H9 (cell line): ENCODE measurements around the gene AKR1D1. TPM values are rescaled to one million over a fixed set of nuclear protein-coding genes. Genes with fewer than 3 reads are reported as not detected.
"Not testable (repeated sequence)": the region's sequence is repeated elsewhere in the genome, so short reads cannot be mapped to it uniquely, and the experiment has no call there.

ENCODE experiments used
- DNase-seq: peaks from one replicate; pipeline ENCODE4 v3.0.0-alpha.2; 2017
- H2AFZ ChIP-seq: one replicate; pipeline ENCODE4 v1.6.1; 2013; ENCODE audit warnings: mild to moderate bottlenecking, low read length, control low read depth, moderate library complexity
- H2AK5ac ChIP-seq: 2 replicates; pipeline ENCODE4 v1.6.1; 2013; ENCODE audit warnings: low read length, control low read depth, mixed read lengths; ENCODE audit not compliant: insufficient read length
- H2BK120ac ChIP-seq: one replicate; pipeline ENCODE4 v1.6.1; 2013; ENCODE audit warnings: low read depth, mild to moderate bottlenecking, low read length, control low read depth, inconsistent platforms; ENCODE audit not compliant: poor library complexity, severe bottlenecking
- H2BK12ac ChIP-seq: 2 replicates; pipeline ENCODE4 v1.6.1; 2013; ENCODE audit warnings: low read length, control low read depth, mixed read lengths, low read depth; ENCODE audit not compliant: insufficient read length
- H2BK15ac ChIP-seq: 2 replicates; pipeline ENCODE4 v1.6.1; 2013; ENCODE audit warnings: low read depth, low read length, control low read depth
- H2BK20ac ChIP-seq: one replicate; pipeline ENCODE4 v1.6.1; 2013; ENCODE audit warnings: low read depth, mild to moderate bottlenecking, low read length, control low read depth, inconsistent platforms; ENCODE audit not compliant: poor library complexity, severe bottlenecking
- H2BK5ac ChIP-seq: 2 replicates; pipeline ENCODE4 v1.6.1; 2013; ENCODE audit warnings: low read length, control low read depth, mixed read lengths; ENCODE audit not compliant: insufficient read length
- H3K14ac ChIP-seq: 2 replicates; pipeline ENCODE4 v1.6.1; 2013; ENCODE audit warnings: low read length, control low read depth; ENCODE audit not compliant: insufficient read depth
- H3K18ac ChIP-seq: 2 replicates; pipeline ENCODE4 v1.6.1; 2013; ENCODE audit warnings: low read depth, mild to moderate bottlenecking, mixed read lengths, low read length, control low read depth; ENCODE audit not compliant: insufficient read length
- H3K23ac ChIP-seq: 2 replicates; pipeline ENCODE4 v1.6.1; 2013; ENCODE audit warnings: low read length, control low read depth, mixed read lengths, low read depth; ENCODE audit not compliant: insufficient read length
- H3K23me2 ChIP-seq: 2 replicates; pipeline ENCODE4 v1.6.1; 2013; ENCODE audit warnings: low read depth, mild to moderate bottlenecking, mixed read lengths, low read length, control low read depth; ENCODE audit not compliant: insufficient read length, poor library complexity, severe bottlenecking
- H3K27ac ChIP-seq: 2 replicates; pipeline ENCODE4 v1.5.1; 2013; ENCODE audit warnings: low read length, control low read depth, mixed read lengths, low read depth; ENCODE audit not compliant: insufficient read length
- H3K27me3 ChIP-seq: 2 replicates; pipeline ENCODE4 v1.6.1; 2013; ENCODE audit warnings: low read length, control low read depth, inconsistent platforms; ENCODE audit not compliant: insufficient read depth
- H3K4ac ChIP-seq: 2 replicates; pipeline ENCODE4 v1.6.1; 2013; ENCODE audit warnings: low read depth, mild to moderate bottlenecking, control low read depth, inconsistent platforms, low read length, moderate library complexity
- H3K4me1 ChIP-seq: 2 replicates; pipeline ENCODE4 v1.6.1; 2013; ENCODE audit warnings: low read length, control low read depth, inconsistent platforms; ENCODE audit not compliant: insufficient read depth
- H3K4me2 ChIP-seq: 2 replicates; pipeline ENCODE4 v1.6.1; 2013; ENCODE audit warnings: low read length, control low read depth, mixed read lengths; ENCODE audit not compliant: insufficient read length, insufficient read depth
- H3K56ac ChIP-seq: 2 replicates; pipeline ENCODE4 v1.6.1; 2013; ENCODE audit warnings: low read depth, mild to moderate bottlenecking, mixed read lengths, low read length, control low read depth; ENCODE audit not compliant: insufficient read length
- H3K79me1 ChIP-seq: 2 replicates; pipeline ENCODE4 v1.6.1; 2013; ENCODE audit warnings: low read depth, mild to moderate bottlenecking, moderate library complexity, low read length, control low read depth, inconsistent platforms; ENCODE audit not compliant: insufficient read depth, poor library complexity, severe bottlenecking
- H3K79me2 ChIP-seq: 2 replicates; pipeline ENCODE4 v1.6.1; 2013; ENCODE audit warnings: low read length, control low read depth, inconsistent platforms; ENCODE audit not compliant: insufficient read depth
- H3K9ac ChIP-seq: 2 replicates; pipeline ENCODE4 v1.6.1; 2013; ENCODE audit warnings: low read length, control low read depth, mixed read lengths; ENCODE audit not compliant: insufficient read length; ENCODE audit errors: extremely low read depth
- H3K9me3 ChIP-seq: one replicate; pipeline ENCODE4 v1.6.1; 2013; ENCODE audit warnings: low read depth, low read length, inconsistent platforms; ENCODE audit not compliant: control insufficient read depth
- H3T11ph ChIP-seq: one replicate; pipeline ENCODE4 v1.6.1; 2013; ENCODE audit warnings: mild to moderate bottlenecking, low read length, control low read depth, inconsistent platforms
- H4K20me1 ChIP-seq: one replicate; pipeline ENCODE4 v1.6.1; 2013; ENCODE audit not compliant: control insufficient read depth, insufficient read length, insufficient read depth
- H4K5ac ChIP-seq: 2 replicates; pipeline ENCODE4 v1.6.1; 2013; ENCODE audit warnings: low read depth, mild to moderate bottlenecking, mixed read lengths, low read length, control low read depth; ENCODE audit not compliant: insufficient read length
- H4K8ac ChIP-seq: replicated peaks from 2 replicates; pipeline ENCODE4 v1.6.1; 2013; ENCODE audit warnings: low read length, control low read depth, mixed read lengths, low read depth; ENCODE audit not compliant: insufficient read length
- H4K91ac ChIP-seq: 2 replicates; pipeline ENCODE4 v1.6.1; 2013; ENCODE audit warnings: low read depth, mild to moderate bottlenecking, moderate library complexity, mixed read lengths, low read length, control low read depth; ENCODE audit not compliant: insufficient read length
- H3K27ac Mint-ChIP-seq, 3 experiments: 2 replicates in 2 of 3; 3 replicates in 1 of 3; pipeline ENCODE4 v1.8.0; 2020 to 2021; ENCODE audit warnings: mixed read lengths in 3 of 3, mild to moderate bottlenecking in 1 of 3, moderate library complexity in 1 of 3
- H3K27me3 Mint-ChIP-seq: 2 replicates; pipeline ENCODE4 v1.8.0; 2021; ENCODE audit warnings: low read depth, mild to moderate bottlenecking, moderate library complexity, mixed read lengths
- H3K36me3 Mint-ChIP-seq, 3 experiments: 2 replicates in 2 of 3; 3 replicates in 1 of 3; pipeline ENCODE4 v1.8.0; 2020 to 2021; ENCODE audit warnings: low read depth in 3 of 3, mixed read lengths in 3 of 3; ENCODE audit not compliant: insufficient read depth in 1 of 3
- H3K4me1 Mint-ChIP-seq, 2 experiments: 2 replicates each; pipeline ENCODE4 v1.8.0; 2020; ENCODE audit warnings: mixed read lengths in 2 of 2
- H3K4me3 Mint-ChIP-seq, 2 experiments: 2 replicates in 1 of 2; 3 replicates in 1 of 2; pipeline ENCODE4 v1.8.0; 2020 to 2021; ENCODE audit warnings: mild to moderate bottlenecking in 2 of 2, mixed read lengths in 2 of 2, moderate library complexity in 1 of 2
- H3K9me3 Mint-ChIP-seq, 2 experiments: 2 replicates in 1 of 2; 3 replicates in 1 of 2; pipeline ENCODE4 v1.8.0; 2020; ENCODE audit warnings: mild to moderate bottlenecking in 2 of 2, mixed read lengths in 2 of 2, moderate library complexity in 1 of 2
- WGBS: extraction: QIAGEN DNeasy Blood & Tissue Kit; methylation state at CpG from one replicate; pipeline ENCODE4 v1.1.7; 2013; ENCODE audit warnings: missing lambda C conversion rate, low lambda C conversion rate, mixed read lengths; ENCODE audit not compliant: insufficient read length; ENCODE audit errors: extremely low coverage; 5-methylcytosine and 5-hydroxymethylcytosine counted together
- total RNA-seq: library from RNA; stranded (reverse); gene quantifications from 2 replicates; pipeline ENCODE4 v1.2.1, GENCODE V29; 2021
- TF ChIP-seq, protein P1 (sequence below): fragments of 200-600 bp; sonication (generic); conservative IDR thresholded peaks from 3 replicates; pipeline ENCODE4 v1.8.0; 2021; ENCODE audit warnings: antibody characterized with exemption, mild to moderate bottlenecking

Gene AKR1D1
- total RNA-seq, 1 experiment from 2014 or later, result 0.31 TPM

DNA sequence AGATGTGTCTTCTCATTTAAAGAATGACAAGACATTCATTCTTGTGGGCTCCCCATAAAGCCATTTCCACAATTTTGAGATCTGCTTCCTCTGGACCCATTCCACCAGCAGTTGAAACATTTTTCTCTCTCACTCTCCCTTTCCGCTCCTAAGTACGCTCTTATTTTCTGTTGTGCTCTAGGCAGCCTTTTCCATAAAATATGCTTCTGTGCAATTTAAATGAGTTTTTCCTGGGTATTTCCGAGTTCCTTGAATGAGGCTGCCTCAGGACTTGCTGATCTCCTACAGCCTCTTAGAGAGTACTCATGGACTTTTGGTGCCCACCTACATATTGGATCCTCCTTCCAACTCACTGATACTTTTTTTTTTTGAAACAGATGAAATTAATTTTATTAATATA is 23.6 kb upstream of the AKR1D1 start:
- H2BK15ac ChIP-seq, result no peak overlapping the region
- H3K56ac ChIP-seq, result no peak overlapping the region
- no peak overlapping the region for H3K27ac ChIP-seq
- no peak overlapping the region for H3K18ac ChIP-seq
- H2BK5ac ChIP-seq, result no peak overlapping the region
- no peak overlapping the region for H3K4me3 Mint-ChIP-seq
- no peaks in the 10 kb centered on the region; the same call in 1 of the 2 replicates for H3K27me3 Mint-ChIP-seq
- peaks cover 17% of the 10 kb centered on the region in 2 experiments for H3K9me3 Mint-ChIP-seq
- H4K5ac ChIP-seq, result no peak overlapping the region
- H4K20me1 ChIP-seq, result no peaks in the 10 kb centered on the region
- no peak overlapping the region for H2AK5ac ChIP-seq
- no peaks in the 10 kb centered on the region for H3K27me3 ChIP-seq
- no peaks in the 10 kb centered on the region for H3K23me2 ChIP-seq
- TF ChIP-seq, protein P1, sequence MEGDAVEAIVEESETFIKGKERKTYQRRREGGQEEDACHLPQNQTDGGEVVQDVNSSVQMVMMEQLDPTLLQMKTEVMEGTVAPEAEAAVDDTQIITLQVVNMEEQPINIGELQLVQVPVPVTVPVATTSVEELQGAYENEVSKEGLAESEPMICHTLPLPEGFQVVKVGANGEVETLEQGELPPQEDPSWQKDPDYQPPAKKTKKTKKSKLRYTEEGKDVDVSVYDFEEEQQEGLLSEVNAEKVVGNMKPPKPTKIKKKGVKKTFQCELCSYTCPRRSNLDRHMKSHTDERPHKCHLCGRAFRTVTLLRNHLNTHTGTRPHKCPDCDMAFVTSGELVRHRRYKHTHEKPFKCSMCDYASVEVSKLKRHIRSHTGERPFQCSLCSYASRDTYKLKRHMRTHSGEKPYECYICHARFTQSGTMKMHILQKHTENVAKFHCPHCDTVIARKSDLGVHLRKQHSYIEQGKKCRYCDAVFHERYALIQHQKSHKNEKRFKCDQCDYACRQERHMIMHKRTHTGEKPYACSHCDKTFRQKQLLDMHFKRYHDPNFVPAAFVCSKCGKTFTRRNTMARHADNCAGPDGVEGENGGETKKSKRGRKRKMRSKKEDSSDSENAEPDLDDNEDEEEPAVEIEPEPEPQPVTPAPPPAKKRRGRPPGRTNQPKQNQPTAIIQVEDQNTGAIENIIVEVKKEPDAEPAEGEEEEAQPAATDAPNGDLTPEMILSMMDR, result no peak
- no peak overlapping the region for H2AFZ ChIP-seq
- WGBS, result no CpG with 5 or more reads among the region's 3 CpGs
- H4K8ac ChIP-seq, result no peak overlapping the region
- no peak overlapping the region for H3K27ac Mint-ChIP-seq
- no peaks in the 10 kb centered on the region for H3K79me1 ChIP-seq
- no peak overlapping the region for H3K9ac ChIP-seq
- no peak overlapping the region for H2BK12ac ChIP-seq
- H4K91ac ChIP-seq, result no peak overlapping the region
- no peak overlapping the region for H2BK20ac ChIP-seq
- H3K23ac ChIP-seq, result no peak overlapping the region
- H3K14ac ChIP-seq, result no peak overlapping the region
- DNase-seq, result no peak
- no peaks in the 10 kb centered on the region for H3K79me2 ChIP-seq
- no peak overlapping the region for H3K4ac ChIP-seq
- no peaks in the 10 kb centered on the region for H3K9me3 ChIP-seq
- H3K4me1 Mint-ChIP-seq, result peaks cover 3 to 5% of the 10 kb centered on the region in 2 experiments; a peak in 1 of 4 replicates
- H3T11ph ChIP-seq, result no peak overlapping the region
- no peak overlapping the region for H3K4me2 ChIP-seq
- peaks cover 8 to 20% (median 13%) of the 10 kb centered on the region in 3 experiments; a peak in 6 of 7 replicates for H3K36me3 Mint-ChIP-seq
- H2BK120ac ChIP-seq, result no peak overlapping the region
- no peaks in the 10 kb centered on the region for H3K4me1 ChIP-seq

DNA sequence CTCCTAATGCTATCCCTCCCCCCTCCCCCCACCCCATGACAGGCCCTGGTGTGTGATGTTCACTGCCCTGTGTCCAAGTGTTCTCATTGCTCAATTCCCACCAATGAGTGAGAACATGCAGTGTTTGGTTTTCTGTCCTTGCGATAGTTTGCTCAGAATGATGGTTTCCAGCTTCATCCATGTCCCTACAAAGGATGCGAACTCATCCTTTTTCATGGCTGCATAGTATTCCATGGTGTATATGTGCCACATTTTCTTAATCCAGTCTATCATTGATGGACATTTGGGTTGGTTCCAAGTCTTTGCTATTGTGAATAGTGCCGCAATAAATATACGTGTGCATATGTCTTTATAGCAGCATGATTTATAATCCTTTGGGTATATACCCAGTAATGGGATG is 20.6 kb upstream of the AKR1D1 start:
- H3K23me2 ChIP-seq, H3K4me1 ChIP-seq, H3K23ac ChIP-seq, H3K9me3 ChIP-seq, H3K4me1 Mint-ChIP-seq, H4K8ac ChIP-seq, H3K79me1 ChIP-seq, H2BK12ac ChIP-seq, H3K27me3 Mint-ChIP-seq, H3K9ac ChIP-seq, H3T11ph ChIP-seq, H2AFZ ChIP-seq, H3K4me2 ChIP-seq, H4K91ac ChIP-seq, H3K79me2 ChIP-seq, H3K27ac Mint-ChIP-seq, H3K27ac ChIP-seq, H3K18ac ChIP-seq, H2BK5ac ChIP-seq, H2BK20ac ChIP-seq, H4K20me1 ChIP-seq, H3K4me3 Mint-ChIP-seq, H3K4ac ChIP-seq, H4K5ac ChIP-seq, DNase-seq, H2BK15ac ChIP-seq, H3K56ac ChIP-seq, H3K14ac ChIP-seq, H2AK5ac ChIP-seq, H3K27me3 ChIP-seq, H2BK120ac ChIP-seq: not testable (repeated sequence)
- WGBS, result no CpG with 5 or more reads among the region's 4 CpGs
- peaks cover 8 to 20% (median 13%) of the 10 kb centered on the region in 3 experiments; a peak in 6 of 7 replicates for H3K36me3 Mint-ChIP-seq
- H3K9me3 Mint-ChIP-seq, result peaks cover 17% of the 10 kb centered on the region in 2 experiments
